ENCODE data around the gene MUC5B.

Gene MUC5B

DNA sequence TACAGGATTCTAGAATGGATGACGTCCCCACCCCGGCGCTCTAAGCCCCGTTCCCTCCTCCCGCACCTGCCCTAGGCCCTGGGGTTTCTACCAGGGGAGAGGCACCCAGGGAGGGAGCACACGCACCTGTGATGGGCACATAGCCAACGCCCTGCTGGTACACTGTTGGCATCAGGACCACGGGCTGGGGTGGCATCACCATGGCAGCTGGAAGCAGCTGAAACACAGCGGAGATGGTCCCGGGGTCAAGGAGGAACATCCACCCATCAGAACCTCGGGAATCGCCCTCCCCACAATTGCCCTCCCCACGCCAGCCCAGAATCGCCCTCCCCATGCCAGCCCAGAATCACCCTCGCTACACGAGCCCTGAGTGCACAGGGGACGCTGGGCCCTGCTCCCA, 63.0 kb downstream of the MUC5B start:
- DNase-seq (ENCODE audit: low read depth) = no peak

DNA sequence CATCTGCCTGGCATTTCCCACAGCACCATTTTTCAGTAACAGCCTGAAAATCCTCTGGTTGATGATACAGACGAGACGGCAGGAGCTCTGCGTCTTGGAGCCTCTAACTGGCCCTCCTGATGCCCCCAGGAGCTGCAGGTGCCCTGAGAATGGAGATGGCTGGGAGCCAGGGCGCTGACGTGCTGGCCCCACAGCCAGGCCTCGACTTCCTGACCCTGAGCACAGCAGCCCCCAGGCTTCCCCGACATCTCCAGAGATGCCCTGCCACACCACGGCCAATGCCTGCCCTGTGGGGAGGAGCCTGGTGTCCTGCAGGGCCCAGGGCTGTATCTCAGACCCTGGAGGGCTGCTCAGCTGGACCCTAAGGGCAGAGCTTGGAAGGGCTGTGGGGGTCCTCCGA, 65.1 kb downstream of the MUC5B start:
- DNase-seq (ENCODE audit: low read depth) = no peak

DNA sequence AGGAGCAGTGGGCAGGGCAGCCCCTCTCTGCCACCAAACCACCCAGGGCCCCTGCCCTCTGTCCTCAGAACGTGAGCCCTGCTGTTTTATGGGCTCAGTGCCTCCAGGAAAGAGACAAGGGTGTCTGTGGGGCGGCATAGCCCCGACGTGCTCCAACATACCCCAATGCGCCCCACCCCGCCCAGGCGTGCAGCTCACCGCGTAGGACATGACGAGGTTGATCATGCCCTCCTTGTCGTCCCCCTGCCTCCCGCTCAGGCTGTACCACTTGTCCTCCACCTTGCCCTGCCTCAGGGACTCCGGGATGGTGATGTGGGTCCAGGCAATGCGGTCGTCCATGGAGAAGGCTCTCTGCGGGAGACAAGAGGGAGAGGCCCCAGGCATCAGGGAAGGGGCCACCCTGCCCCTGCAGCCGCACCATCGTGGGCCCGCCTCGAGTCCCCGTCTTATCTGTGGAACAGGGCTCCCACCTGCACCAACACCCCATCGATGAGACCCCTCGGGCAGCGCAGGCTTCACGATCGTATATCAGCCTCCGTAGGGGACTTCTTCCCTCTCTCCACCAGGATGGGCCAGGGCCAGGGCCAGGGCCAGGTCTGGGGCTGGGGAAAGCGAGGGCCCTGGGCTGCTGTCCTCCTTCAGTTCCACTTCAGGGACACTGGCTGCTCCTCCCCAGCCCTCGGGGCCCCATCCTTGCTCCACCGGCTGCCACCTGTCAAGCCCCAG, 65.7 kb downstream of the MUC5B start:
- no peak for DNase-seq (ENCODE audit: low read depth)

DNA sequence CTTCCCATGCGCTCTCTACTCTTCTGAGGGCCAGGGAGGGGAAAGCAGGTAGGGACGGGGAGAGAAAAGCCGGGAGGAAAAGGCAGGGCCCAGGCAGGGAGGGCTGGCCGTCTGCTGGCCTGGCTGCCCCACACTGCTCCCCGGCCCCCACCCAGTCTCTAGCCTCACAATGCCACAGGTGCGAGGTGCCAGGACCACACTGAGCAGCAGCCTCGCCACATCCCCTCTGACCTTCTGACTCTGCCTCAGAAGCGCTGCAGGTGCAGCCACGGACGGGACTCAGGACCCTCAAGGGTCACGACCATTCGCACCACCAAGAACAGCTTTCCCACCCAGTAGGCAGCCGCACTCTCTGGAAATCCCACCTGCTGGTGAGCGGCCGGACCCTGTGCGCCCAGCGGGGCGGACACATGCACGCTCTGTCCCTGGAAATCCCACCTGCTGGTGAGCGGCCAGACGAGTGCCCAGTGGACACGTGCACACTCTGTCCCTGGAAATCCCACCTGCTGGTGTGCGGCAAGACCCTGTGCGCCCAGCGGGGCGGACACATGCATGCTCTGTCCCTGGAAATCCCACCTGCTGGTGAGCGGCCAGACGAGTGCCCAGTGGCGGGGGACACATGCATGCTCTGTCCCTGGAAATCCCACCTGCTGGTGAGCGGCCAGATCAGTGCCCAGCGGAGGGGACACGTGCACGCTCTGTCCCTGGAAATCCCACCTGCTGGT, 66.5 kb downstream of the MUC5B start:
- DNase-seq (ENCODE audit: low read depth) = no peak

DNA sequence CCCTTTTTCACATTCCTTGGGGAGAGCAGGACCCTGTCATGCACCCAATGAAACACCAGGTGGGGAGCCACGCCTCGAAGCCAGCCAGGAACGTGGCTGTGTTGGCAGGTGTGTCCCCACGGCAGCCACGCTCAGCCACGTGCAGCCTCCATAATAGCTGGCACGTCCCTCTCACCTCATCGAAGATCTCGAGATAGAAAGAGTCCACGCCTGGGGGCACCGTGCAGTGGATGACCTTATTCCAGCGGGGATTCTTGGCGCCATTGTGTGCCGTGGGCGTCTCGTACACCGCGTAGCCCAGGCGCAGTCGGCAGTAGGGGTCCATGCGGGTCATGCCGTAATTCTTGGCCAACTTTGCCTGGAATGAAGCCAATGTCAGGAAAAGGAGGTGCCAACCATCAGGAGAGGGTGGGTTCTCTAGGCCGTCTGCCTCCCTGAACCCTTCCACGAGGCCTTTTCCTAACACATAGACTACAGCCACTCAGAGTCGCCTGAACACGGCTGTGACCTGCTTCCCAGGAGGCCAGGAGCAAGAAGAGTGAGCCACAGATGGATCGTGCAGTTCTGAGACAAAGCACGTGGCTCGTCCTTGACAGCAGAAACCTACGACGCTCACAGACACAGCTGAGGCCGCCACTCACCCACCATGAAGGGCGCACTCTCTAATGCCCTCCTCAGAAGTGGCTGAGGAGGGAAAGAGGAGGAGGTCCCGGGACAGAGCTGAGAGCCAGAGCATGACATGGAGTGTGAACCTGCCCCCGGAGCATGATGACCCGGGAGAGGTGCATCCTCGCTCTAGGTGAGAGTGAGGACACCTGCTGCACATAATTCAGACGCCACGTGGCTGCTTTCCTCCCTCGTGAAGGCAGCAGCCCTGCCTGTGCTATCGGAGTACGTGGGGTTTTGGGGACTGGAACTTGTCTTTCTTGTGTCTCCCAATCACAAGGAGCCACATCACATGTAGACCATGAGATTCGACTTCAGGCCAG, 67.5 kb downstream of the MUC5B start:
- no peak for DNase-seq (ENCODE audit: low read depth)

DNA sequence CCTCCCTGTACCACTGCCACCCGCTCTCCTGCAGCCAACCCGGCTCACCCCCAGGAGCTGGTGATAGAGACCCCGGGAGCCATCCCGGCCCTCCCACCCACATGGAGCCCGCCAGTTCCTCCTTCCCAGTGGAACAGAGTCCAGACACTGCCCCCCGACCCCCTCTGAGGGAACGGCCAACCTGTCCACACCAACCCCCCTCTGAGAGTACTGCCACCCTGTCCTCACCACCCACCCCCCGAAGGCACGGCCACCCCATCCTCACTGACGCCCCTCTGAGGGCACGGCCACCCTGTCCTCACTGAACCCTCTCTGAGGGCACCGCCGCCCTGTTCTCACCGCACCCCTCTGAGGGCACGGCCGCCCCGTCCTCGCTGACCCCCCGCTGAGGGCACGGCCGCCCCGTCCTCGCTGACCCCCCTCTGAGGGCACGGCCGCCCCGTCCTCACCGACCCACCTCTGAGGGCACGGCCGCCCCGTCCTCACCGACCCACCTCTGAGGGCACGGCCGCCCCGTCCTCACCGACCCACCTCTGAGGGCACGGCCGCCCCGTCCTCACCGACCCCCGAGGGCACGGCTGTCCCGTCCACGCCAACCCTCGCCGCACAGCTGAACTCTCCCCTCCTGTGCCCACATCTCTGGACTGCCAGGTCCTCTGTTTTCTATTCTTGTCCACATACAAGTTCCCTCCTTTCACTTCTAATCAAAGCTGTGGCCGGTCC, 68.6 kb downstream of the MUC5B start:
- DNase-seq (ENCODE audit: low read depth) = no peak

DNA sequence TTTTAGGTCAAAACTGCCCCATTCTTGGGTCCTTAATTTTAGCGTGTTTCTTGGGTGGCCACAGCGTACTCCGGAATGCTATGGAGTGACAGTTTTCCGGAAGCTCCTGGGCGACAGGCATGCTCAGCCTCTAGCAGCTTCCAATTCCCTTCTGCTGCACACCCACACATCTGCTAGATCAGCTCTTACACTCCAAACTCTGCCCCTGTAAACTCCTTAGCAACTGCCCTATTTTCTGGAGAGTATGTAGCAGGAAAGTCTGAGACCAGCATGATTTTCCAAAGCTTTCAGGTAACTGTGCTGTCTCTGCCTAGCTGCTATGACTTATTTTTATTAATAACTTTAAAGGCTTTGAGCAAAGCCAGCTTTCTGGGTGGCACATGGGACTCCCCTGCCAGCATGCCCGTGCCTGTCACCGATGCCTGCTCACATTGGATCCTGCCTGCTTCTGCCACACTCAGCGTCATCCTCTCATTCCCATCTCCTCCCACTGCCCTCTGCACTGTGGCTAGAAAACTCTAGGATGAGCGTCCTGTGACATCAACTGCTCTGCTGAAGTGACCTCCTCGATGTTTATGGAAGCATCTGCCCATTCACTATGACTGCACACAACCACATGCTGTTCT, 69.3 kb downstream of the MUC5B start:
- no peak for DNase-seq (ENCODE audit: low read depth)

DNA sequence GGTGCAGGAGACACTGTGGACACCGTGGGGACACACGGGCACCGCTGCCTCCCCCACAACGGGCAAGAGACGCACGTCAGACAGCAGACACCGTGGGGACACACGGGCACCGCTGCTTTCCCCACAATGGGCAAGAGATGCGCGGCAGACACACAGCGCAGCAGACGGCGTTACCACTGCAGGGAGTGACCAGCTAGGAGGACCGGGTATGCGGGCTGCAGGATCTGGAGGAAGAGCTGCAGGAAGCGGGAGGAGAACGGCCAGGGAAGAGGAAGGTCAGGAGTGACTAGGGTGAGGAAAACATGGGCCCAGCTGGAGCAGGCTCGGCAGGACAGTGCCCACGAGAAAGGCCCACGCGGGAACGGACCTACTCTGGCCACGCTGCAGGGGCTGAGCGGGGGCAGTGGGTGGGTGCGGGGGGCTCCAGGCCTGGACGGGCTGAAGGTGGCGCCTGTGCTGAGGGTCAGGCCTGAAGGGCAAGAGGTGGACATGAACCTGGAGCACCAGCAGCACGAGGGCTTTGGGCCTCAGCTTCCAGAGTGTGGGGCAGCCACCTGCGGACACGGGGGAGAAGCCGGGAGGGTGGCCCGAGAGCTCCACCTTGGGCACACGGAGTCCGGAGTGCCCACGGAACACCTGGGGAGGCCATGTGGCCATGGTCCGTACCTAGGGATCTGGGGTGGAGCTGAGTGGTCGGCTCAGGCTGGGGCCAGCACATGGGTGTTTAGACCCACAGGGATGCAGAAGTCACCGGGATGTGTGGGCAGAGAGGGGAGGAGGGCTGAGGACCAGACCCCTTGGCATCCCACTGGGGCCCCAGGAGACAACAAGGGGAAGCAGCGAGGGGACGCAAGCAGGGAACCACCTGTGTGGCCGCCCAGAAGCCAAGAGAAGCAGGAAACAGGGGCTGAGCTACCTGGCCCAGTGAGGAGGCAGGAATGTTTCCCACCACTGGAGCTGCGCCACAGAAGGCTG, 70.1 kb downstream of the MUC5B start:
- DNase-seq (ENCODE audit: low read depth) = no peak

DNA sequence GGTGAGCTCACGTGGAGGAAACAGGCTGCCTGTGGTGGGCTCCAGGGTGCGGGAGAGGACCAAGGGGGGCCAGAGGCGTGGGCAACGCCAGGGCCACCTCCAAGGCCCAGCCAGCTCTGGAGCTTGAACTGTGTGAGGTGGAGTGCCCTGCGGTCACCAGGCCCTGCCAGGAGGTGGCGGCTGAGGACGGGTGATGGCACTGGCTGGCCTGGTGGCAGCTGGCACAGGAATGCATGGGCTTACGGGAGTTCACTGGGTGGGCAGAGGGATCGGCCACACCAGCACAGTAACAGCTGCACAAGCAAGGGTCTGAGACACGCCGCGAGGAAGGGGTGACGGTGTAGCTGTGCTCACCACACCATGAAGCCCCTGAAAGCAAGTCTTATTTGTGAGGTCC, 70.8 kb downstream of the MUC5B start:
- DNase-seq (ENCODE audit: low read depth) = no peak

DNA sequence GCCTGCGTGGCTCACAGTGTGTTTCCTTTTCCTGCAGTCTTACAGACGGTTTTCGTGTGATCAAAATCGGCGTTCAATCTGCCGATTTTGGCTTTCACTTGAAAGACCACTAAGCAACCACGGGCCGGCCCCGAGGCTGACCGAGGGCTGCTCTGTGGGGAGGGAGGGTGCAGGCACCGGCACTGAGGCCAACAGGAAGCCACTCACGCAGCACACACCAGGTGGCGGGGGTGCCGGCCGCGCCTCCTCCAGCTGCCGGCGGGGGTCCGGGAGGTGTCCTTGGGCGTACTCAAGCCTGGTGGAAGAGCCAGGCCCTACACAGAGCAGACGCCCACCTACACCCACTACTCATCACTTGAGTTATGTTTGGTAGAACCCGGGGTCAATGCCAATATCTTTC, 72.2 kb downstream of the MUC5B start:
- no peak for DNase-seq (ENCODE audit: low read depth)

DNA sequence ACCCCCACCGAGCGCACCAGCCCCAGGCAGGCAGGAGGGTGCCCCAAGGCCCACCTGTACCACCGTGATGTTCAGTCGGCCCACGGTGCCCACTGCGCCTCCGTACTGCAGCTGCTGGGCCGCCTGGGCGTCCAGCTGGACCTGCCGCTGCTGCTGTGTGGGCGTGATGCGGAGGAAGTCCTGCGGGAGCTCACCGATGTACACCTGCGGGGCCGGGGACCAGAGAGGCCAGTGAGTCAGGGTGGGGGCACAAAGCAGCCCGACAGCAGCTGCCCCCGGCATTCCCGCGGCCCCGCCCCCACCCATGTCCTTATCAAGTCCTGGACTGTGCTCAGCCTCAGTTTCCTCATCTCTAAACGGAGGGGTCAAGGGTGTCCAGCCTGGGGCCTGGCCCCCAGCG, 72.7 kb downstream of the MUC5B start:
- no peak for DNase-seq (ENCODE audit: low read depth)

DNA sequence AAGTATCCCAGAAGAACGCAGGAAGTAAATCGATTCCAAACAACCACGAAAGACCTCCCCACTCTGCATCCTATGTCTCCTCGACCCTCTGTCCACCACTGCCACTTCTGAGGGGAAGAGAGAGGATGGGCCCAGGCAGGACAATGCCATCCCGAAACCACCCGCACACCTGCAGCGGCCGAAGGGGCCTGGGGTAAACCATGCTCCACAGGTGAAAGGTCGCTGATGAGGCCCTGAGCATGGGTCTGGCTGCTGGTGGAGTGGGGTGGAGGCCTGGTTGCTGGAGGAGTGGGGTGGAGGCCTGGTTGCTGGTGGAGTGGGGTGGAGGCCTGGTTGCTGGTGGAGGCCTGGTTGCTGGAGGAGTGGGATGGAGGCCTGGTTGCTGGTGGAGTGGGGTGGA, 73.4 kb downstream of the MUC5B start:
- no peak for DNase-seq (ENCODE audit: low read depth)

DNA sequence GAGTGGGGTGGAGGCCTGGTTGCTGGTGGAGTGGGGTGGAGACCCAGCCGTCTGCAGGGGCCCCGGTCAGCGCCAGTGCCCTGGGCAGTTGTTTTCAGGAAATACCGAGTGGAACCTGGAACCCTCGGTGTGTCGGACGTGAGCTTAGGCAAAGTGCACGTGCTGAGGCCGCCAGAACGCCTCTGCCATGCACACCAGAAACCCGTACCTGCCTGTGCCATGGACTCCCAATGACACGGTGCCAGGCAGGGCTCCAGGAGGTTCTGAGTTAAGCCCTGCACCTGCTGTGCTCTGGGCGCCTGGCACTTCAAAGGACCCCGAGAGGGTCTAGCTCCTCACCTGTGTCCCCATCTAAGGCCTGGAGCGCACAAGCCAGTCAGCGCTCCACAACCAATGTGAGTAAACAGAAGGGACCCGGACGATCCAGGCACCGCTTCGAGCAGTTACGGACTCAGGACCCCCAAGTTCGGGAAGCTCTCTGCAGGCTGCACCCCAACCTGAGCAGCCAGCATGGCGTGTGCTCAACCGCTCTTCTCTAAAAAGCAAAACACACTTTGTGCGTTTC, 74.2 kb downstream of the MUC5B start:
- DNase-seq (ENCODE audit: low read depth) = no peak

DNA sequence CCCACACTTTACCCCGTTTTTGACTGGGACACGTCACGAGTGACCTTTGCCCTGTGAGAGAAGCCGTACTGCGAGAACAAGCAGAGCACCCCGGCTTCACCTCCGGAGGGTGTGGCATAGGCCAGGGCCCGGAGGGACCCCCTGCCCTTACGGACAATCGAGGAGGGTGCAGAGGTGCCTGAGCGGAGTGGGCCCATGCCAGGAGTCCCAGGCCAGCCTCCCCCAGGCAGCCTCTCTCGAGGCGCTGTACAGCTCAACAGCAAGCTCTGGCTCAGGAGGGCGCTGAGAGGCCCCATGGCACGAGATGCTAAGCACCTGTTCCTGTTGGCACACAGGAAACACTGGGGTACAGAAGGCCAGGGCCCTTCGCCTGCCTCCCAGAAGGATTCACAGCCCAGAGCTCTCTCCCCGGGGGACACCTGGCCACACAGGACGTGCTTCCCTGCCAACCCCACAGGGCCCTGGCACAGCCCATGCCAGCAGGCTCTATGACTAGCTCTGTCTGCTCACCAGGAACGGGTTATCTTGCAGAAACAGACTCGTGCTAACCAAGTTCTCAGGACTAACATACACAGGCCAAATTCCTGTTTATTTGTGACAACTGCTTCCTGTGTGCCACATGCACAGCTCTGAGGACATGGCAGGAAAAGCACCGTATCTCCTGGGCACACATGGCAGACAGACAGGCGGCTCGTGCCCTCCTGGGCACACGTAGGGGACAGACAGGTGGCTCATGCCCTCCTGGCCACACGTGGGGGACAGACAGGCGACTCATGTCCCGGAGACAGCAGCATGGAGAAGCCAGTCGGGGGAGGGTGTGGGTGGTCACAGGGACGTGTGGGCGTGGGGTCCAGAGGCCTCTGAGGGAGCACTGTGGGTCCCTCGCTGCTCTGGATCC, 75.0 kb downstream of the MUC5B start:
- DNase-seq (ENCODE audit: low read depth) = no peak

DNA sequence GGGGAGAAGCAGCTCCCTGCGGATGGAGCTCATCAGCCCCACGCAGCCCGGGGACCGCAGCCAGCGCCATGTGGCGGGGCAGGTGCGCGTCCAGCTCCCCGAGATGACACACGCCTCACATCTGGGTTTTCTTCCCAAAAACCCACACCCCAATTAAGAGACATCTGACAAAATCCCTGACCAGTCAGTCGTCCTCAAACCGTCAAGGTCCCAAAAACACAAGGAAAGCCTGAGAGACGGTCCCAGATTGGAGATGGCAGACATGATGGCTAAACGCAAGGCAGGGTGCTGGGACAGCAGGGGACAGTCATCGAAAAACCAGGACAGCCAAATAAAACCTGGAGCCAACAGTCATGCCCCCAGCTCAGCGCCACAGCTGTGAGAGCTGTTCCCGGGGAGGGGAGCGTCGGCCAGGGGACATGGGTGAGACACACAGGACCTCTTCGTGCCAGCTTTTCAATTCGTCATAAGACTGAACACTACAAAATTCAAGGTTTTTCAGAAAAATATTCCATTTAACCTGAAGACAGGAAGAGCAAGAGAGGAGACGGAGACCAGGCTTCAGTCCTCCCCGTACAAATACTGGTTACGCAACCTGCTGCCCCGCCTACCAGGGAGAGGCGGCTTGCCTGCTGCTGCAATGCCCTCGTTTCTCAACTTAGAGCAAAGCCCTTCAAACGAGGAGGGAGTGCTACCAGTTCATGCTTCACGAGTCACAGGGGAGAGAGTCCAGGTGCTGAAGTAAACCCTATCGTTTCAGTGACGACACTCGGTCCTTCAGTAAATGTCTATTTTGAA, 76.0 kb downstream of the MUC5B start:
- DNase-seq (ENCODE audit: low read depth) = no peak

DNA sequence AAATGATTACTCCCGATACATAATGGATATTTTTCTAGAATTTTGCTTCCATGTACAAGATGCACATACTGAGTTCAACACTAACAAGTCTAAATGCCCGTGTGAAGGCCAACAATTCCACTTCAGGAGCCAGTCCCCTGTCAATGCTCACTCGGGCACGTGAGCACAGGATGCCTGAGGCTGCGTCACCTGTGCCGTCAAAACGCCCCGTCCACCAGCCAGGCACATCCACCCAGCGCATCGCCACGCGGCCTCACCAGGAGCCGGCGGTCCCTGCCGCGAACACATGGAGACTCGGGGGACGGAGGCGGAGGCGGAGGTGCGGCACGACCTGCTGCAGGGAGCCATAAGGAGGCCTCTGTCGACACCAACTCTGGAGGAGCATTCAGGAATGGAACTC, 76.8 kb downstream of the MUC5B start:
- DNase-seq (ENCODE audit: low read depth) = no peak

DNA sequence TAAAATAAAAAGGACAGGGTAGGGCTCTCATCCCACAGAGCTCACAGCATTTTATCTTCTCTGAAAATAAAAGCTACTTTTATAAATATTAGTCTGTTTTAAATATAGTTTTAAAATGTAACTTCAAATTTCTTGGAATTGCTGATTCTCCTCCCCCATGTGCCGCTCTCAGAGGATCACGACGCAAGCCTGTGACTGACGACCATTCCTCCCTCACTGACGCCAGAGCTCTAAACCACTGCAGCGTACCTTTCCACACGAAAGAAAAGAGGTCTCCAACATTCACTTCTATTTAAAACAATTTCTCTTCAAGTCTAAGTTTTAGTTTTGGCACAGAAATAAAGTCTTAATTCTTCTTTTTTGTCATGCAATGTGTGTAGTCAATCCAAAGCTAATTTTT, 77.3 kb downstream of the MUC5B start:
- DNase-seq (ENCODE audit: low read depth) = no peak
